GM12864 (cell line): ENCODE measurements around the gene VAMP7.

Experiments
- DNase-seq: peaks from one replicate; pipeline ENCODE4 v3.0.0-alpha.2; 2011; ENCODE audit warnings: low read depth
- H3K4me3 ChIP-seq: 2 replicates; pipeline ENCODE4 v1.5.1; 2011; ENCODE audit warnings: mild to moderate bottlenecking, low read depth, low read length, control low read depth
- CTCF ChIP-seq: IDR thresholded peaks from 2 replicates; pipeline ENCODE4 v1.5.1; 2011; ENCODE audit warnings: low read depth, mild to moderate bottlenecking, moderate library complexity, low read length, control low read depth, inconsistent platforms; ENCODE audit errors: missing control alignments

VAMP7 gene

DNA sequence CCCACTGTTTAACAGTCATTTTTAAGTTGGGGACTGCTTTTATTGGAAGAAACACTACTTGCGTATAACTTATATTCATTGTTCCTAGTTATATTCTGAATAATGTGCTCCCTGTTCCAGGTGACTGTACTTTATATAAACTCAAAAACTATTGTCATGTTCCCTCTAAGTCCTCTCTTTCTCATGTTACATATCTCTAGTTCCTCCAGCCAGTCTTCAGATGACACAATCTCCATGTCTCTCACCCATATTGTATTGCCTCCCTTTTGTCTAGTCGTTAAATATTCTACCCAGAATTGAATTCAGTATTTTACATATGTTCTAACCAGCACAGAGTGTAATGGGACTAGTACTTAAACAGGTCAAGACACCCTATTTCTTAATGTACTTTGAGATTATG, 5.3 kb downstream of the VAMP7 start:
- H3K4me3 ChIP-seq: no peak overlapping the region
- TF ChIP-seq CTCF: no peak
- no peak for DNase-seq

GRCh38 chrX:155888139-155888538, 7.0 kb downstream of the VAMP7 start:
- no peak for DNase-seq
- H3K4me3 ChIP-seq: no peak overlapping the region
- TF ChIP-seq CTCF: no peak

- no peak for TF ChIP-seq CTCF
- no peak for DNase-seq
- no peak overlapping the region for H3K4me3 ChIP-seq
Measured at GRCh38 chrX:155889328-155889727, 8.2 kb downstream of the VAMP7 start.

- no peak for TF ChIP-seq CTCF
Measured at GRCh38 chrX:155891446-155892210, 10.5 kb downstream of the VAMP7 start.

GRCh38 chrX:155893521-155893920, 12.4 kb downstream of the VAMP7 start:
- no peak for DNase-seq
- no peak for TF ChIP-seq CTCF
- no peak overlapping the region for H3K4me3 ChIP-seq

More at GRCh38 chrX:155891446-155892210, 10.5 kb downstream of the VAMP7 start:
- no peak for DNase-seq
- H3K4me3 ChIP-seq: no peak overlapping the region

DNA sequence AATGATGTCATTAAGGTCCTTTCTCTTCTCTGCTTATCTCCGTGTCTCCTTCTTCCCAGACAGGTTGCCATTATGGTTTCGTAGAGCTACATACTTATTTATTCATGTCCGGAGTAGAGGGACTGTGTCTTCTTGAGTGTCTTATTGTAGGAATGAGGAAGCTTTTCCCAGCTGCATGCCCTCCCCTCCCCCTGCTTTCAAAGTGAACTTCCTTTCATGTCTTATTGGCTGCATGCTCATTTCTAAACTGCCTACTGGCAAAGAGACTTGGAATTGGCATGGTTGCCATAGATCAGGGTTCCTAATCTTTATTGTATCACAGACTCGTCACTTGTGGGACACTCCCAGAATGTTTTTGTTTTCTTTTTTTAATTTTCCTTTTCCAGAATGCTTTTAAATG, 15.4 kb downstream of the VAMP7 start:
- H3K4me3 ChIP-seq: no peak overlapping the region
- no peak for TF ChIP-seq CTCF
- DNase-seq: no peak

DNA sequence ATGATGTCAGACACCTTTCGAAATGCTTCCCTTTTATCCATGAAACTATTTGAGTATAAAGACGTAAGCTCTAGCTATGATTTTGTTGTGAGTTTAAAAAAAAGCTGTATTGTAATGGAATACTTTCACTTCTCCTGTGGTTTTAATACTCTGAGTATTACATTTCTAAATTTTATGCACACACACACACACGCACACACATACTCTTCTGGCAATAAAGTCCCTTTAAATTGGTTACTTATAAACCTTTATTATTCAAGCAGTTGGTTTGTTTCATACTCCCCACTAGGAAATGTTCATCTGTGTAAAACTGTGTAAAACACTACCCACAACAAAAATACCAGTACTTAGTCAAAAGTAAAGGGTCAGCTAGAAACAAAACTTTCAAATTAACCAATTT, 18.2 kb downstream of the VAMP7 start:
- no peak overlapping the region for H3K4me3 ChIP-seq
- no peak for TF ChIP-seq CTCF
- DNase-seq: no peak
